ENCODE data around the gene NT5DC1.

The NT5DC1 gene

GRCh38 chr6:116248577-116248976, 147.9 kb downstream of the NT5DC1 start:
- Histone ChIP-seq H3K27me3 (ENCODE audit: low read depth, low read length) (no peaks in the 10 kb centered on the region), H3K36me3 (ENCODE audit: control insufficient read depth in 1 of 2, insufficient read depth in 2 of 2, low read length in 2 of 2) (peaks cover 0 to 2% of the 10 kb centered on the region in 2 donors), H3K9me3 (ENCODE audit: control insufficient read depth in 1 of 2, low read length in 2 of 2) (no peaks in the 10 kb centered on the region), H3K27ac (ENCODE audit: low read length) (no peak overlapping the region), H3K4me1 (ENCODE audit: control insufficient read depth in 1 of 2, insufficient read depth in 2 of 2, low read length in 2 of 2) (peaks cover 26 to 34% of the 10 kb centered on the region in 2 donors), H3K4me3 (ENCODE audit: low read depth in 1 of 2, low read length in 2 of 2) (no peak overlapping the region)

GRCh38 chr6:116251568-116252384, 151.1 kb downstream of the NT5DC1 start:
- Histone ChIP-seq H3K4me3 (ENCODE audit: low read depth in 1 of 2, low read length in 2 of 2) (peak overlapping the region; percentile 34 to 85), H3K9me3 (ENCODE audit: control insufficient read depth in 1 of 2, low read length in 2 of 2) (no peaks in the 10 kb centered on the region), H3K27ac (ENCODE audit: low read length) (no peak overlapping the region), H3K36me3 (ENCODE audit: control insufficient read depth in 1 of 2, insufficient read depth in 2 of 2, low read length in 2 of 2) (peaks cover 0 to 4% of the 10 kb centered on the region in 2 donors), H3K27me3 (ENCODE audit: low read depth, low read length) (no peaks in the 10 kb centered on the region), H3K4me1 (ENCODE audit: control insufficient read depth in 1 of 2, insufficient read depth in 2 of 2, low read length in 2 of 2) (peaks cover 26 to 48% of the 10 kb centered on the region in 2 donors)

- Histone ChIP-seq H3K27ac (ENCODE audit: low read length) (peak overlapping the region; percentile 94), H3K4me1 (ENCODE audit: control insufficient read depth in 1 of 2, insufficient read depth in 2 of 2, low read length in 2 of 2) (peaks cover 26 to 48% of the 10 kb centered on the region in 2 donors), H3K36me3 (ENCODE audit: control insufficient read depth in 1 of 2, insufficient read depth in 2 of 2, low read length in 2 of 2) (peaks cover 0 to 4% of the 10 kb centered on the region in 2 donors), H3K27me3 (ENCODE audit: low read depth, low read length) (no peaks in the 10 kb centered on the region), H3K4me3 (ENCODE audit: low read depth in 1 of 2, low read length in 2 of 2) (peak overlapping the region; percentile 85 to 95), H3K9me3 (ENCODE audit: control insufficient read depth in 1 of 2, low read length in 2 of 2) (no peaks in the 10 kb centered on the region)
Measured at GRCh38 chr6:116253188-116253504, 152.5 kb downstream of the NT5DC1 start.

- Histone ChIP-seq H3K27me3 (ENCODE audit: low read depth, low read length) (no peaks in the 10 kb centered on the region), H3K4me1 (ENCODE audit: control insufficient read depth in 1 of 2, insufficient read depth in 2 of 2, low read length in 2 of 2) (peaks cover 26 to 48% of the 10 kb centered on the region in 2 donors), H3K36me3 (ENCODE audit: control insufficient read depth in 1 of 2, insufficient read depth in 2 of 2, low read length in 2 of 2) (peaks cover 0 to 4% of the 10 kb centered on the region in 2 donors), H3K9me3 (ENCODE audit: control insufficient read depth in 1 of 2, low read length in 2 of 2) (no peaks in the 10 kb centered on the region), H3K27ac (ENCODE audit: low read length) (peak within 1 kb of the TSS; percentile 94), H3K4me3 (ENCODE audit: low read depth in 1 of 2, low read length in 2 of 2) (peak within 1 kb of the TSS; percentile 85 to 95)
Measured at GRCh38 chr6:116253505-116254296, 153.0 kb downstream of the NT5DC1 start, which contains the start of gene TSPYL4. Gene TSPYL4 (minus strand): TSS chr6:116254075. CDS start chr6:116254008, 67 bp downstream.

GRCh38 chr6:116254297-116255056, 153.8 kb downstream of the NT5DC1 start:
- peak overlapping the region; percentile 94 for H3K27ac ChIP-seq (ENCODE audit: low read length)
- H3K9me3 ChIP-seq (ENCODE audit: control insufficient read depth in 1 of 2, low read length in 2 of 2) = no peaks in the 10 kb centered on the region
- peak overlapping the region; percentile 85 to 95 for H3K4me3 ChIP-seq (ENCODE audit: low read depth in 1 of 2, low read length in 2 of 2)
- peaks cover 26 to 48% of the 10 kb centered on the region in 2 donors for H3K4me1 ChIP-seq (ENCODE audit: control insufficient read depth in 1 of 2, insufficient read depth in 2 of 2, low read length in 2 of 2)
- H3K36me3 ChIP-seq (ENCODE audit: control insufficient read depth in 1 of 2, insufficient read depth in 2 of 2, low read length in 2 of 2) = peaks cover 0 to 4% of the 10 kb centered on the region in 2 donors
- H3K27me3 ChIP-seq (ENCODE audit: low read depth, low read length) = no peaks in the 10 kb centered on the region

GRCh38 chr6:116255246-116255800, 154.7 kb downstream of the NT5DC1 start:
- Histone ChIP-seq H3K36me3 (ENCODE audit: control insufficient read depth in 1 of 2, insufficient read depth in 2 of 2, low read length in 2 of 2) (peaks cover 0 to 4% of the 10 kb centered on the region in 2 donors), H3K9me3 (ENCODE audit: control insufficient read depth in 1 of 2, low read length in 2 of 2) (no peaks in the 10 kb centered on the region), H3K27ac (ENCODE audit: low read length) (no peak overlapping the region), H3K4me1 (ENCODE audit: control insufficient read depth in 1 of 2, insufficient read depth in 2 of 2, low read length in 2 of 2) (peaks cover 22 to 44% of the 10 kb centered on the region in 2 donors), H3K4me3 (ENCODE audit: low read depth in 1 of 2, low read length in 2 of 2) (peak overlapping the region; percentile 85 to 95), H3K27me3 (ENCODE audit: low read depth, low read length) (no peaks in the 10 kb centered on the region)

- Histone ChIP-seq H3K27me3 (ENCODE audit: low read depth, low read length) (no peaks in the 10 kb centered on the region), H3K36me3 (ENCODE audit: control insufficient read depth in 1 of 2, insufficient read depth in 2 of 2, low read length in 2 of 2) (peaks cover 0 to 4% of the 10 kb centered on the region in 2 donors), H3K9me3 (ENCODE audit: control insufficient read depth in 1 of 2, low read length in 2 of 2) (no peaks in the 10 kb centered on the region), H3K4me1 (ENCODE audit: control insufficient read depth in 1 of 2, insufficient read depth in 2 of 2, low read length in 2 of 2) (peaks cover 11 to 30% of the 10 kb centered on the region in 2 donors), H3K4me3 (ENCODE audit: low read depth in 1 of 2, low read length in 2 of 2) (no peak overlapping the region), H3K27ac (ENCODE audit: low read length) (no peak overlapping the region)
Measured at GRCh38 chr6:116256694-116257093, 156.0 kb downstream of the NT5DC1 start.

GRCh38 chr6:116258520-116258919, 157.9 kb downstream of the NT5DC1 start:
- no peak overlapping the region for H3K27ac ChIP-seq (ENCODE audit: low read length)
- H3K9me3 ChIP-seq (ENCODE audit: control insufficient read depth in 1 of 2, low read length in 2 of 2) = no peaks in the 10 kb centered on the region
- H3K4me1 ChIP-seq (ENCODE audit: control insufficient read depth in 1 of 2, insufficient read depth in 2 of 2, low read length in 2 of 2) = peaks cover 0 to 14% of the 10 kb centered on the region in 2 donors
- no peaks in the 10 kb centered on the region for H3K27me3 ChIP-seq (ENCODE audit: low read depth, low read length)
- H3K36me3 ChIP-seq (ENCODE audit: control insufficient read depth in 1 of 2, insufficient read depth in 2 of 2, low read length in 2 of 2) = peaks cover 0 to 8% of the 10 kb centered on the region in 2 donors
- no peak overlapping the region for H3K4me3 ChIP-seq (ENCODE audit: low read depth in 1 of 2, low read length in 2 of 2)

- no peaks in the 10 kb centered on the region for H3K9me3 ChIP-seq (ENCODE audit: control insufficient read depth in 1 of 2, low read length in 2 of 2)
- H3K27ac ChIP-seq (ENCODE audit: low read length) = no peak overlapping the region
- H3K27me3 ChIP-seq (ENCODE audit: low read depth, low read length) = no peaks in the 10 kb centered on the region
- H3K4me3 ChIP-seq (ENCODE audit: low read depth in 1 of 2, low read length in 2 of 2) = no peak overlapping the region
- H3K4me1 ChIP-seq (ENCODE audit: control insufficient read depth in 1 of 2, insufficient read depth in 2 of 2, low read length in 2 of 2) = no peaks in the 10 kb centered on the region
- H3K36me3 ChIP-seq (ENCODE audit: control insufficient read depth in 1 of 2, insufficient read depth in 2 of 2, low read length in 2 of 2) = peaks cover 4 to 5% of the 10 kb centered on the region in 2 donors
Measured at GRCh38 chr6:116263353-116263752, 162.7 kb downstream of the NT5DC1 start.

GRCh38 chr6:116265041-116265829, 164.6 kb downstream of the NT5DC1 start:
- H3K27ac ChIP-seq (ENCODE audit: low read length) = no peak overlapping the region
- no peak overlapping the region for H3K4me3 ChIP-seq (ENCODE audit: low read depth in 1 of 2, low read length in 2 of 2)
- H3K36me3 ChIP-seq (ENCODE audit: control insufficient read depth in 1 of 2, insufficient read depth in 2 of 2, low read length in 2 of 2) = peaks cover 4 to 5% of the 10 kb centered on the region in 2 donors
- H3K27me3 ChIP-seq (ENCODE audit: low read depth, low read length) = no peaks in the 10 kb centered on the region
- no peaks in the 10 kb centered on the region for H3K9me3 ChIP-seq (ENCODE audit: control insufficient read depth in 1 of 2, low read length in 2 of 2)
- no peaks in the 10 kb centered on the region for H3K4me1 ChIP-seq (ENCODE audit: control insufficient read depth in 1 of 2, insufficient read depth in 2 of 2, low read length in 2 of 2)
